Immature natural killer cell (primary cell): ENCODE results near the gene PCDHB10. TPM values are rescaled to one million over a fixed set of nuclear protein-coding genes. Genes with fewer than 3 reads are reported as not detected.
"Not testable (repeated sequence)": the region's sequence is repeated elsewhere in the genome, so short reads cannot be mapped to it uniquely, and the experiment has no call there.

ENCODE experiments used
- DNase-seq, 3 donors: peaks; one replicate each; pipeline ENCODE4 v3.0.0; 2022; ENCODE audit warnings: mixed read lengths in 1 of 3
- H3K27ac Mint-ChIP-seq, 6 donors: one replicate each; pipeline ENCODE4 v1.8.0; 2020; ENCODE audit warnings: mixed read lengths in 6 of 6, mild to moderate bottlenecking in 5 of 6, inconsistent platforms in 4 of 6, moderate library complexity in 3 of 6
- H3K27me3 Mint-ChIP-seq, 3 donors: one replicate each; pipeline ENCODE4 v1.8.0; 2020 to 2021; ENCODE audit warnings: low read depth in 3 of 3, mild to moderate bottlenecking in 3 of 3, mixed read lengths in 3 of 3, moderate library complexity in 3 of 3, inconsistent platforms in 1 of 3
- H3K36me3 Mint-ChIP-seq, 3 donors: one replicate each; pipeline ENCODE4 v1.8.0; 2020; ENCODE audit warnings: mixed read lengths in 3 of 3, inconsistent platforms in 2 of 3, mild to moderate bottlenecking in 2 of 3
- H3K4me1 Mint-ChIP-seq, 2 donors: one replicate each; pipeline ENCODE4 v1.8.0; 2020; ENCODE audit warnings: inconsistent platforms in 2 of 2, mild to moderate bottlenecking in 2 of 2, mixed read lengths in 2 of 2, moderate library complexity in 1 of 2
- H3K4me3 Mint-ChIP-seq, 5 donors: one replicate each; pipeline ENCODE4 v1.8.0; 2020; ENCODE audit warnings: mild to moderate bottlenecking in 5 of 5, mixed read lengths in 5 of 5, inconsistent platforms in 3 of 5, moderate library complexity in 3 of 5
- H3K9me3 Mint-ChIP-seq, 6 donors: one replicate each; pipeline ENCODE4 v1.8.0; 2020; ENCODE audit warnings: mild to moderate bottlenecking in 6 of 6, mixed read lengths in 6 of 6, inconsistent platforms in 4 of 6, moderate library complexity in 3 of 6
- polyA plus RNA-seq, 3 donors: library from polyadenylated mRNA; unstranded; fragments of 300-500 nt; fragmentation: Illumina TruSeq; gene quantifications; one replicate each; pipeline ENCODE4 v1.2.3, GENCODE V29; 2021

The PCDHB10 gene
- polyA plus RNA-seq, 3 donors from 2014 or later = not detected

GRCh38 chr5:141201126-141201525 is 9.0 kb downstream of the PCDHB10 start:
- Mint-ChIP-seq H3K9me3 (peaks cover 13 to 68% (median 27%) of the 10 kb centered on the region in 6 donors), H3K27me3 (peaks cover 0 to 23% (median 8%) of the 10 kb centered on the region in 3 donors)
- not testable (repeated sequence) for H3K27ac Mint-ChIP-seq, H3K36me3 Mint-ChIP-seq, H3K4me3 Mint-ChIP-seq, H3K4me1 Mint-ChIP-seq, DNase-seq

GRCh38 chr5:141201646-141202045 is 9.5 kb downstream of the PCDHB10 start:
- not testable (repeated sequence) for H3K4me1 Mint-ChIP-seq, H3K36me3 Mint-ChIP-seq, H3K27ac Mint-ChIP-seq, DNase-seq, H3K4me3 Mint-ChIP-seq
- Mint-ChIP-seq H3K9me3 (peaks cover 9 to 63% (median 23%) of the 10 kb centered on the region in 6 donors), H3K27me3 (peaks cover 0 to 26% (median 8%) of the 10 kb centered on the region in 3 donors)

- H3K4me3 Mint-ChIP-seq = no peak within 1 kb of the TSS
- H3K27me3 Mint-ChIP-seq = peaks cover 5 to 28% (median 12%) of the 10 kb centered on the region in 3 donors
- no peaks in the 10 kb centered on the region for H3K4me1 Mint-ChIP-seq
- DNase-seq = no peak
- H3K36me3 Mint-ChIP-seq = no peaks in the 10 kb centered on the region
- peaks cover 6 to 35% (median 9%) of the 10 kb centered on the region in 6 donors for H3K9me3 Mint-ChIP-seq
- H3K27ac Mint-ChIP-seq = no peak within 1 kb of the TSS
These were observed 16.3 kb downstream of the PCDHB10 start, which contains the start of gene PCDHB12 for GRCh38 chr5:141208478-141208877. PCDHB12 (plus strand) TSS chr5:141208719; CDS start chr5:141208908, 189 bp downstream.

- H3K4me3 Mint-ChIP-seq, H3K27ac Mint-ChIP-seq, H3K36me3 Mint-ChIP-seq, DNase-seq, H3K4me1 Mint-ChIP-seq: not testable (repeated sequence)
- H3K9me3 Mint-ChIP-seq = peaks cover 5 to 43% (median 11%) of the 10 kb centered on the region in 6 donors
- peaks cover 5 to 25% (median 14%) of the 10 kb centered on the region in 3 donors for H3K27me3 Mint-ChIP-seq
These were observed 18.1 kb downstream of the PCDHB10 start for GRCh38 chr5:141210281-141210680.

GRCh38 chr5:141210849-141211248 is 18.7 kb downstream of the PCDHB10 start:
- not testable (repeated sequence) for H3K36me3 Mint-ChIP-seq, DNase-seq, H3K27ac Mint-ChIP-seq, H3K4me1 Mint-ChIP-seq, H3K4me3 Mint-ChIP-seq
- peaks cover 5 to 25% (median 12%) of the 10 kb centered on the region in 3 donors for H3K27me3 Mint-ChIP-seq
- H3K9me3 Mint-ChIP-seq = peaks cover 5 to 39% (median 11%) of the 10 kb centered on the region in 6 donors

GRCh38 chr5:141213656-141214339 is 21.6 kb downstream of the PCDHB10 start, which contains the start of gene PCDHB13:
PCDHB13 (plus strand) TSS chr5:141213919; CDS start chr5:141214124, 205 bp downstream.
- peaks cover 5 to 23% (median 14%) of the 10 kb centered on the region in 3 donors for H3K27me3 Mint-ChIP-seq
- H3K4me3 Mint-ChIP-seq = peak within 1 kb of the TSS in 1 of 5 donors; percentile 20
- peaks cover 7 to 50% (median 19%) of the 10 kb centered on the region in 6 donors for H3K9me3 Mint-ChIP-seq
- peak in 1 of 3 donors; percentile 6 for DNase-seq
- not testable (repeated sequence) for H3K27ac Mint-ChIP-seq, H3K4me1 Mint-ChIP-seq, H3K36me3 Mint-ChIP-seq

GRCh38 chr5:141214583-141214982 is 22.4 kb downstream of the PCDHB10 start:
- Mint-ChIP-seq H3K4me3 (peak overlapping the region in 1 of 5 donors; percentile 20), H3K27me3 (peaks cover 5 to 20% (median 10%) of the 10 kb centered on the region in 3 donors), H3K9me3 (peaks cover 7 to 52% (median 18%) of the 10 kb centered on the region in 6 donors)
- H3K4me1 Mint-ChIP-seq, DNase-seq, H3K27ac Mint-ChIP-seq, H3K36me3 Mint-ChIP-seq: not testable (repeated sequence)

GRCh38 chr5:141215504-141215903 is 23.4 kb downstream of the PCDHB10 start:
- Mint-ChIP-seq H3K27me3 (peaks cover 5 to 15% (median 8%) of the 10 kb centered on the region in 3 donors), H3K9me3 (peaks cover 7 to 50% (median 16%) of the 10 kb centered on the region in 6 donors)
- H3K27ac Mint-ChIP-seq, DNase-seq, H3K4me3 Mint-ChIP-seq, H3K36me3 Mint-ChIP-seq, H3K4me1 Mint-ChIP-seq: not testable (repeated sequence)

GRCh38 chr5:141216035-141216434 is 23.9 kb downstream of the PCDHB10 start:
- H3K36me3 Mint-ChIP-seq, H3K27ac Mint-ChIP-seq, H3K4me3 Mint-ChIP-seq, DNase-seq, H3K4me1 Mint-ChIP-seq: not testable (repeated sequence)
- peaks cover 5 to 15% (median 8%) of the 10 kb centered on the region in 3 donors for H3K27me3 Mint-ChIP-seq
- peaks cover 4 to 50% (median 15%) of the 10 kb centered on the region in 6 donors for H3K9me3 Mint-ChIP-seq

- Mint-ChIP-seq H3K36me3 (peaks cover 0 to under 1% (median 0%) of the 10 kb centered on the region in 3 donors), H3K27ac (no peak within 1 kb of the TSS), H3K4me1 (no peaks in the 10 kb centered on the region), H3K9me3 (peaks cover 4 to 31% (median 18%) of the 10 kb centered on the region in 6 donors), H3K4me3 (peak within 1 kb of the TSS in 1 of 5 donors; percentile 21), H3K27me3 (peaks cover 0 to 23% (median 11%) of the 10 kb centered on the region in 3 donors)
- DNase-seq = peak in 1 of 3 donors; percentile 3
These were observed 31.1 kb downstream of the PCDHB10 start, which contains the start of gene PCDHB14 for GRCh38 chr5:141223112-141223783. PCDHB14 (plus strand) TSS chr5:141223343; CDS start chr5:141223506, 163 bp downstream.

GRCh38 chr5:141224844-141225243 is 32.7 kb downstream of the PCDHB10 start:
- H3K27ac Mint-ChIP-seq, H3K4me1 Mint-ChIP-seq, H3K36me3 Mint-ChIP-seq, H3K4me3 Mint-ChIP-seq, DNase-seq: not testable (repeated sequence)
- peaks cover 0 to 17% (median 9%) of the 10 kb centered on the region in 3 donors for H3K27me3 Mint-ChIP-seq
- H3K9me3 Mint-ChIP-seq = peaks cover 4 to 29% (median 14%) of the 10 kb centered on the region in 6 donors

- not testable (repeated sequence) for H3K4me3 Mint-ChIP-seq, H3K4me1 Mint-ChIP-seq, H3K36me3 Mint-ChIP-seq, H3K27ac Mint-ChIP-seq, DNase-seq
- peaks cover 4 to 29% (median 13%) of the 10 kb centered on the region in 6 donors for H3K9me3 Mint-ChIP-seq
- H3K27me3 Mint-ChIP-seq = peaks cover 0 to 17% (median 9%) of the 10 kb centered on the region in 3 donors
These were observed 33.3 kb downstream of the PCDHB10 start for GRCh38 chr5:141225421-141225820.

- peaks cover 0 to 8% (median 0%) of the 10 kb centered on the region in 3 donors for H3K36me3 Mint-ChIP-seq
- H3K9me3 Mint-ChIP-seq = peaks cover 15 to 62% (median 44%) of the 10 kb centered on the region in 6 donors
- no peak overlapping the region for H3K27ac Mint-ChIP-seq
- H3K27me3 Mint-ChIP-seq = peaks cover 1 to 30% (median 10%) of the 10 kb centered on the region in 3 donors
- H3K4me1 Mint-ChIP-seq = no peaks in the 10 kb centered on the region
- H3K4me3 Mint-ChIP-seq = no peak overlapping the region
- no peak for DNase-seq
These were observed 42.0 kb downstream of the PCDHB10 start for GRCh38 chr5:141234109-141234667.
